Hematopoietic multipotent progenitor cell treated with erythropoietin and hydrocortisone succinate and interleukin-3 and kit ligand, for 8 days (in vitro differentiated cells): Measurements from ENCODE around the gene TNRC18.

ENCODE experiments used
- DNase-seq: peaks from one replicate; pipeline ENCODE4 v3.0.0-alpha.2; 2015

The TNRC18 gene

DNA sequence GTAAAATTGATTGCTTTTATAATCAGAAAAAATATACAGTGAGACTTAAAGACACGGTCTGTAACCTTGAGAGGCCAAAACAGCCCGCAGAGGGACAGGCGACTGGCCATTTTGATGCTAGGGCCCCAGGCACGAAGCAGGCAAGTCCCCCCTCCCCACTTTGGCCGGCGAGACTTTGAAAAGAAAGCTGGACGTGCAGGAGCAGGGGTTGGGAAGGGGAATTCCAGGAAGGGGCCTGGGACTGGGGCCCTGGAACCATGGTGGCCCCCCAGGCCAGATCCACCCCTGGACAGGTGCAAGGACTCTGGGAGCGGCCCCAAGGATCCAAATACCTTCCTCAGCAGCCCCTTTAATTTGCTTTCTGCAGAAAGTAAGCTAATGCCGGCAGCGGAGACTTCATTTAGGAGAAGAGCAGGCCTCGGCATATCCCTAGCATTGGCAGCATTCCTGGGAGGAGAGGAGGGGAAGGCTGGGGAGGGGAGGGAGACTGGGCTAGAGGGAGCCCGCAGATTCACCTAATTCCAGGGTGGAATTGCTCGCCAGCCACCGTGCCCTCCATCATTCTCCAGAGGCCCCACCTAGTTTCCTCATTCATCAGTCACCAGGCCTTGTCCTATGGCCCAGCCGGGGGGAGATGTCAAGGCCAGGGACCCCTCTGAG lies 24.9 kb upstream of the TNRC18 start:
- no peak for DNase-seq

DNA sequence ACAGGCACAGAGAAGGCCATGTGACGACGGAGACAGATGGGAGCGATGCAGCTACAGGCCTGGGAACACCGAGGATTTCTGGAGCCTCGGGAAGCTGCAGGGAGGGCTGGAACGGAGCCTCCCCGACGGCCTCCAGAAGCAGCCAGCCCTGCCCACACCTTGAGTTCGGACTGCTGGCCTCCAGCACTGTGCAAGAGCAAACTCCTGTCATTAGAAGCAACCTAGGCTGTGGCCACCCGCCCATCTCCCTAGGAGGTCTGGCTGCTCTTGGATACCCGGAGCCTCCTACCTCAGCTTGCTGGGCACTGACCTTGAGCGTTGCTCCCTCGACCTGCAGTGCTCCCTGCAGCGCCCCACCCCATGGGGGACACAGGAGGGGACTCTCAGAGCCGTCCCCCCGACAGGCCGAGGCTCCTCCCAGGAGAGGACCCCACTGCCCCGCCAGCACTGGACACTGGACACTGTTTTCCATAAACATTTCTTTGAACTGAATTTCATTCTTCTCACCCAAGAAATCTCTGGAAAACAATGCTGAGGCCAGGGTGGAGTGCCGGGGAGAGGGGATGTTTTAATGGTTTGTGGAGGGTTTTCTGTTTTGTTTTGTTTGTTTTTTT lies 22.5 kb upstream of the TNRC18 start:
- DNase-seq: no peak

DNA sequence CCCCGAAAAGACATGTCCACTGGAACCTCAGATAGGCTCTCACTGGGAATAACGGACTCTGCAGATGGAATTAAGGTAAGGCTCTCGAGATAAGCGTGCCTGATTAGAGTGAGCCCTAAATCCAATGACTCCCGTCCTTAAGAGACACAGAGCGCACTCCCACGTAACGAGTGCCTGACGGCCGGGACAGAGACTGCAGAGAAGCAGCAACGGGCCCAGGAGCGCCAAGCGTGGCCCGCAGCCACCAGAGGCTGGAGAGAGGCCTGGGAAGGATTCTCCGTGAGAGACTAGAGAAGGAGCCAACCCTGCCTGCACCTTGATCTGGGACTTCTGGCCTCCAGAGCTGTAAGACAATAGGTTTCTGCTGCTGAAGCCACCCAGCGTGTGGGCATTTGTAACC lies 20.0 kb upstream of the TNRC18 start:
- DNase-seq: no peak

GRCh38 chr7:5442757-5443305 lies 19.2 kb upstream of the TNRC18 start:
- no peak for DNase-seq

- DNase-seq: no peak
Observed at GRCh38 chr7:5441840-5442503, 18.3 kb upstream of the TNRC18 start.

DNA sequence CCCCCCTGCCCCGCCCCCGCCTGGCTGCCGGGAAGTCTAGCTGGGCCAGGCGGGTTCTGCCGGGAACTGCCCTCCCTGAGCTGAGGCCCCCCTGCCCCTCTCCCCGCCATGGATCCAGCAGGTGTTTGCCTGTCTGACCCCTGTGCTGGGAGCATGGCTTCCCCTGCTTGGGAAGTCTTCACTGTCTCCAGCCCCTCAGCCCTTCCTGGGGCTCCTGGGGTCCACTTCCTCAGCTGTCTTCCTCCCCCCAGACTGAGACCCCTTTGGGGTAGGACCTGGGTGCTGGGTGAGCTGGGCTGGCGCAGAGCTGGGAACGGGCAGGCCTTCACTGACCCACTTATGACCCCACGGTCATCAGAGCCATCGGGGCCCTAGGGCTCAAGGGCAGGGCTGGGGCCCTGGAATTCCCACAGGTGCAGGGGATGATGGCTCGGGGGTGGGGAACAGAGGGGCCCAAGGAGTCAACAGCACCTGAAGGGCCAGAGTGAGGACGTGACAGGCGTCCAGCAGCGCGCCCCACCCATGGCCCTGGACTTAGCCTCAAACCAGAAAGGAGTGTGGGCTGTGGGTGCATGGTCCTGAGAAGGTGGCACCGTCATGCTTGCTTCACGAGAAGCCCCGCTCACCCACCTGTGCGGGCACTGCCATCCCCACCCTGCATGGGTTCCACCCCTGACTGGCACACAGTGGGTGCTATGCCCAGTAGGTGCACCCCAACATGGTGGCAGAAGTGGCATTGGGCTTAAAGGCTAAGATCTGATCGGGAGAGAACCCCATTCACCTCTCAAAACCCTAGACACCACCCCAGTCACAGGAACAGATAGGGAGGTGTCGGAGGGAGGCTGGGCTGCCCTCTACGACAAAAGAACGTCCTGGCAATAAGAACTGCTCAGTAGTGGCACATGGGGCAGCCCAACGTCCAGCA lies 16.2 kb upstream of the TNRC18 start:
- no peak for DNase-seq

GRCh38 chr7:5439209-5439571 lies 15.6 kb upstream of the TNRC18 start:
- no peak for DNase-seq

DNA sequence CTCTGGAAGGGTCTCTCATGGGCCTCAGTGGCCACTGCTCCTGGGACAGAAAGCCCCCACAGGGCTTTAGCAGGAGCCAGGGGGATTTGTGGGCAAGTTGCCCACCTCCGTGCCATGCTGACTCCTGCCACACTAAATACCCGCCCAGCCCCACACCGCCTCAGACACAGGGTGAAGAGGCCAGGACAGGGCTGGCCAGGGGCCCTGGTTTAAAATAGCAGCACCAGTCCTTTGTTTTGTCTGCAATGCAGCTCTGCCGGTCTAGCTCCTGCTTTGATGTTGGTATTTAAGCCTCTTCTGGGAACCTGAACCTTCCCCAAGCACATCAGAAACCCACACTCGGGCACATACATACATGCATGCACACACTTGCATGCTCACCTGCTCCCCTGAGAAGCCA lies 14.4 kb upstream of the TNRC18 start:
- no peak for DNase-seq

DNA sequence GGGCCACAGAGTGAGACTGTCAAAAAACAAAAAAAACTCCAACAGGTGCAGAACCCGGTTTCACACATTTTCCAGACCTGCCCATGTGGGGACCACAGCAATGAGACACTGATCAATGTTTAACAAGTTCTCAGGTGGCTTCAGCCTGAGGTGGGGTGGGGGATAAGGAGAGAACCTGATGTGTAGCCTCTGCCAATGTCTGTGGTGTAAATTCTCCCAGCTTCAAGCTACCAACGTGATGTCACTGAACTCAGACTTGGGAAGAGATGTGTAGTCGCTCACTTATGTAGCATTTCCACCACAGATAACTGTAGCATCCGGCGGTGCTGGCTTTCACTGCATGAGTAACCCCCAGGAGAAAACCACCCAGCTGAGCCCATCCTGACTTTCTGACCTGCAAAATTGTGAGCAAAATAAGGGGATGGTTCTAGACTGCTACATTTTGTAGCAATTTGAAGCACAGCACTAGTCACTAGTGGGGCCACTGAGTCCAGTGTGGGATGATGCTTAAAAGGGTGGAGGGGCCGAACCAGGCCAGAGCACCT lies 13.8 kb upstream of the TNRC18 start:
- no peak for DNase-seq

- no peak for DNase-seq
Observed at GRCh38 chr7:5436003-5436678, 12.5 kb upstream of the TNRC18 start.

- no peak for DNase-seq
Observed at GRCh38 chr7:5435291-5436002, 11.8 kb upstream of the TNRC18 start.

DNA sequence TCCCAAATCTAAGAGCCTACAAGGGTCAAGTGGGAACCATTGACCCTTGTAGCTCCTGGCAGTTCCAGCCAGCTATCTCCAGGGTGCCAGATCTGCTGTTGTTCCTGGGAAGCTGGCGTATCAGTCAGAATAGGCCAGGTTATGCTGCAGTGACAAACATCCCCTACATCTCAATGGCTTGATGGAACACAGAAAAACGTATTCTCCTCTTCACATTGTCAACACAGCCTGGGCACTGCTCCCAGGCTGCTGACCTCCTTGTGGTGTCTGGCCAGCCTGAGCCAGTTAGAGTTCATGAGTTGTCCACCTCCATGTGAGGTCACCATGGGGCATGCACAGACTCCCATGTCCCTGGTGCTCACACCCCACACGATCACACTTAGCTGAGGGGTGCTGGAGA lies 9.5 kb upstream of the TNRC18 start:
- DNase-seq: no peak

DNA sequence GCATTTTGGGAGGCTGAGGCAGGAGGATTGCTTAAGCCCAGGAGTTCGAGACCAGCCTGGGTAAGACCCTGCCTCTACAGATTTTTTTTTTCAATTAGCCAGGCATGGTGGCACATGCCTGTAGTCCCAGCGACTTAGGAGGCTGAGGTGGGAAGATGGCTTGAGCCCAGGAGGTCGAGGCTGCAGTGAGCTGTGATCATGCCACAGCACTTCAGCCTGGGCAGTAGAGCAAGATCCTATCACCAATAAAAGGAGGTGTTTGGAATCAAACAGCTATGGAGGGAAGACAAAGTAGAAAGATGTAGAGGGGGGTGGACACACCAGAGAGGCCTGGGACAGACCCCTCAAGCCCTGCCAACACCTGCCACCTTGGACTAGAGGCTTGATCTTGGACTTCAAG lies 9.1 kb upstream of the TNRC18 start:
- DNase-seq: no peak

DNA sequence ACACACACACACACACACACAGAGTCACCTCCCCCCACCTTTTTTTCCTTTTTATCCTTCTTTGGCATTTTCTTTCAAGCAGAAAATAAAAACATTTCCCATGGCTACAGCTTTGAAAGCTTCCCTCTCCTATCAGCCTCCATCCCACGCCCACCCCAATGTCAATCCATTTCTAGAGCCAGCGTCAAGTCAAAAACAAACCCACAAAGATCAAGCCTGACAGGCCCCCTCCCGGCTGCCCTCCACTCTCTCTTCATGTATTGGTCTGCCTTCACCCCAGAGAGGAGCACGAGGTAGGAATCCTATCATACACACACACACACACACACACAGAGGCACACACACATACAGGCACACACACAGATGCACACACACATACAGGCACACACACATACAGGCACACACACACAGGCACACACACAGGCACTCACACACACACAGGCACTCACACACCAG lies 8.0 kb upstream of the TNRC18 start:
- no peak for DNase-seq

DNA sequence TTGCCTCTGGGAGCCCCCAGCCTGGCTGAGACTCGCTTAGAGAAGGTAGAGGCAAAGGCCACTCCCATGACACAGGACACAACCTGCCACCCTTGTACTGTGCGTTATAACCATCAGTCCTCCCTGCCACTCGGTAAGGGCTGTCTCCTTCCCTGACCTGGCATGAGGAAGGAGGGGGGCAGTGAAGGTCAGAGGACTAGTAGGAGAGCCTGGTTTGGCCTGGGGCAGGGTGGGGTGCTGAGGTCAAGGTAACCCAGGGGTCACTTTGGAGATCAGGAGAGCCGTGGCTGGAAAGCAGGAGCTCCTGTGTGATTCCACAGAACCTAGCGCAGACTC lies 6.9 kb upstream of the TNRC18 start:
- DNase-seq: no peak

GRCh38 chr7:5429857-5430611 lies 6.4 kb upstream of the TNRC18 start:
- DNase-seq: peak; percentile 50

GRCh38 chr7:5429253-5429856 lies 5.7 kb upstream of the TNRC18 start:
- peak; percentile 51 for DNase-seq

DNA sequence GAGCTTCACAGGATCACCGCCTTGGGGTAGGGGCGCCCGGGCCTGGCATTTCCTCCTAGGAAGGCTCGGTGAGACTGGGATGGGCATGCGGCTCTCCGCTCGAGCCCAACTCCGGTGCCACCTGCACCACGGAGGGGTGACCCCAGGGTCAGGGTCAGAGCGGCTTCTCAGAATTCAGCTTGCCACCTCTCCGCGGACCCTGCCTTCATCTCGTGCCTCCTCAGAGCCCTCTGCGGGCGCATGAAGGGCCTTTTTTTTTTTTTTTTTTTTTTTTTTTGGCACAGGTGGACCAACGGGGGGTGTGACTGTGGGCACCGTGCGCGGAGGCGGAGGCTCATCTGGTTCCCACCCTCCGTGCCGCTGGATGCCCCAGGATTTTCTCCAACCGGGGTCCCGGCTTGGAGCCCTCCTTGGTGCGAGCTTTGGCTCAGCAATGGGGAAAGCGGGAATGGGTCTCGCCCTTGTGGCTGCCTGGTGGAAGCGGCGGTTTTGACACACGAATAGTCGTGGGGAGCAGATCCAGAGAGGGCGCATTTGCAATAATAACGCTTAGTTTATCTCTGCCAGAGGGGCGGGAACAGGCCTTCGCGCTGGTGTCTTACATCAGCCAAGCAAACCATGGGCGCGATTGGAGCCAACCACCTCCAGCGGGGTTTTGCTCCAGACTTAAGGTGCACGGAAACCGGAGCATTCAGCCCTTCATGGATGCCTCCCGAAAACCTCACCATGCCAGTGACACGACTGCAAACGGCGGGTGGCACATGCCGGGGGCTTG lies 5.0 kb upstream of the TNRC18 start:
- peak; percentile 93 for DNase-seq

DNA sequence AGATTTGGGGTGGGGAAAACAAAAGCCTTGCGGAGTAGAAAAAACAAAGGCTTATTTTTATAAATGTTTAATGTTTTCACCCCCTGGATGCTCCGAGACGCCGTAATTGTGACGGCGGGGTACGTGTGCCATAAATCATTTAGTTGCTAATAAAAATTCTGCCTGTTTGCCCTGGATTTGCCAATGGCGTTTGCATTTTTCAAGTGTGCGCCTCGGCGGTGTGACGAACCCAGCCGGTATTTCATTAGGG lies 2.5 kb upstream of the TNRC18 start:
- DNase-seq: peak; percentile 53
